ENCODE results near the gene XPA.
"Not testable (repeated sequence)": the region's sequence is repeated elsewhere in the genome, so short reads cannot be mapped to it uniquely, and the experiment has no call there.

The XPA gene

GRCh38 chr9:97703437-97704344 is 6.6 kb upstream of the XPA start:
- DNase-seq: peak; percentile 84

DNA sequence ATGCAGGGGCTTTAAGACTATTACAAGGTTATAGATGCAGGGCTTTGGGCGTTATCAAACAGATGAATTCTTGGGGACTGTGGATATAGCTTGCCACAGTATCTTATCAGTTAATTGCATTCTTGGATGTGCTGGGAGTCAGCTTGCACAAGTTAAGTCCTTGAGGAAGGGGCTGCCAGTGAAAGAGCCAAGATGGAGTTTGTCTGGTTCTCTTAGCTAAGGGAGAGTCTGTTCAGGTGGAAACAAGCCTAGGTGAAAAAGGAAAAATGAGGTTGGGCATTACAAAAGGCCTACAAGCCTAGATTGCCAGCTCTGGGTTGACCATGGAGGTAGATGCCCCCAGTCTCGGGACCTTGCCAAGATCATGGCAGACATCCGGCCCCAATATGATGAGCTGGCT is 2.7 kb upstream of the XPA start:
- not testable (repeated sequence) for DNase-seq

- not testable (repeated sequence) for DNase-seq
These were observed 2.1 kb upstream of the XPA start for GRCh38 chr9:97699281-97699680.

- no peak for DNase-seq
These were observed 1.7 kb upstream of the XPA start for GRCh38 chr9:97698865-97699264.

DNA sequence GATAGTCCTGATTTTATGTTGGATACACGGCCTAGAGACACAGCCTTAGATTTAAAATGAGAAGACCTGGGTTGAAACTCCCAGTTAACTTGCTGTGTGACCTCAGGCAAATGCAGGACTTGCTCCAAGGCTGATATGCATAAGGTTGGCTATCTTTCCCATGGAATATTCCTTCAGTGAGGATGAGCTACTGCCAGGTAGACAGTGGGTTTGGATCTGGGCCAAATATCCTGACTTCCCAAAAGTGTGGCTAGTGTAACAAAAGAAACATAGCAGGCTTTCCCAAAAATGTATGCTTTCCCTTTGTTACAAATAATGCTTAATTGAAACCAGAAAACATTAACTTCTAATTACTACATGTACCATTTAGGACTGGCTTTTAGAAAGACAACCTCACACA is 697 bp upstream of the XPA start:
- DNase-seq: no peak

- DNase-seq: no peak
These were observed 941 bp downstream of the XPA start for GRCh38 chr9:97695995-97696802.

DNA sequence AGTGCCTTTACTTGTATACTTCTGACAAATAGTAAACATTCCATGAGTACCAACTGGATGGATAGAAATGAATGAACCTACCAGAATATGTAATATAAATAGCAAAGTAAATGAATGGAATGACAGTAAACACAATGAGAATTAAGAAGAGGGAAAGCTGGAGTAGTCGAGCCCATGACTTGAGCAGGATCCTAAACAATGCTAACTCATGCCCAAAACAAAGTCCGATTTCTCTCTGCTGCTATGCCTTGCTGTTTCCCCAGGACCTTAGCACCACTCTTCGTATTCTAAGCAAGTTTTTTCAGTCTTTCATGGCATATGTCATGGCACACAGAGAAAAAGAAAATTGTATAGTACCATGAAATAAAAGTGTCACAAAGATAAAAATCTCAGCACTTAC is 1.8 kb downstream of the XPA start:
- no peak for DNase-seq

DNA sequence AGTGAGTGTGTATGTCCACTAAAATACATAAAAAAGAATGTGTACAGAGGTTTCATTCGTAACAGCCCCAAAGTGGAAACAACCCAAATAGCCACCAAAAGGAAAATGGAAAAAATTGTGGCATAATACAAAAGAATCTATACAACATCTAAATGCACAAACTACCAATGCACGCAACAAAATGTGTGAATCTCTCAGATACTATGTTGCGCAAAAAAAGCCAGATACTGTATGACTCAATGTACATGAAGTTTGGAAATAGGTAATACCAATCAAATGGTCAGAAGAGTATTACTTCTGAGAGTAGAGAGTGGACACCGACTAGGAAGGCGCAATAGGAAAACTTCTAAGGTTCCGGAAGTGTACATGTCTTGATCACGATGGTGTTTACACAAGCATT is 2.4 kb downstream of the XPA start:
- DNase-seq: no peak

DNA sequence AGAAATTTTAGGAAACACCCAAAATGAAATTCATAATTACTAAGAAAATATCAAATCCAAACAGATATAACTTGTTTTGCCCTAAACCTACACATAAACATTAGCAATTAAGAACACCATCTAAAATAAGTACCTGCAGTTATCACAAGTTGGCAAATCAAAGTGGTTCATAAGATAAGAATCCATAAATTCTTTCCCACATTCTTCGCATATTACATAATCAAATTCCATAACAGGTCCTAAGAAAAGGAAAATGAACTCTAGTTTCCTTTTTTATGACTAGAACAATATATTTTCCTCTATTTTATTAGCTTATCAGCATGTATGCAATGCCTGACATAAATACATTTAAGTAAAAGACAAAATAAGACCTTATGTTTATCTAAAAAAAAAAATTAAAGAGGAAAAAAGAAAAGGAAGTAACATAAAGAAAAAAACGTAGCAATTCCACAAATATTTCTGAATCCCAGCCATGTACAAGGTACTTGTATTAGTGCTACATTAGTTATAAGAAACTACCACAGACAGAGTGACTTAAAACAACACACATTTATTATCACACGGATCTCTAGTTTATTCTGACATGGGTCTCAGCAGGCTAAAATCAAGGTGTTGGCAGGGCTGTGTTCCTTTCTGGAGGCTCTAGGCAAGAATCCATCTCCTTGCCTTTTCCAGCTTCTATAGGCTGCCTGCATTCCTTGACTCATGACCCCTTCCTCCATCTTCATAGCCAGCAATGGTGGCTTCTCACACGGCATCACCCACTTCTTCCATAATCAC is 7.5 kb downstream of the XPA start:
- DNase-seq: no peak

DNA sequence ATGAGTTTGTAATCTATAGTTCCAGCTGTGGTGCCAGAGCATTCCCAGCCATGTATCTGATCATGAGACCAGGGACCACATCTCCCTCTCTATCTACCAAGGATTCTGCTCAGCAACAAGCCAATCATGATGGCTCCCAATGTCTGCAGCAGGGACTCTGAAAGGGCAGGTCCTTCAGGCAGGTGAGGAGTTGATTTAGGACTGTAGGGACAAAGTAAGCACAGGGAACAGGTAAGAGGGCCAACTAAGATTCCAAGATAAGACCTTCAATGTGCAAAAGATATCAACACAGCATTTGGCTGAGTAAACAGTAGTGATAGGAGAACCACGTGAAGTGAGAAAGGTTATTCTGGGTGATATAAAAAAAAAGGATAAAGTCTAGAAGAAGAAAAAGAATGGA is 8.5 kb downstream of the XPA start:
- no peak for DNase-seq

DNA sequence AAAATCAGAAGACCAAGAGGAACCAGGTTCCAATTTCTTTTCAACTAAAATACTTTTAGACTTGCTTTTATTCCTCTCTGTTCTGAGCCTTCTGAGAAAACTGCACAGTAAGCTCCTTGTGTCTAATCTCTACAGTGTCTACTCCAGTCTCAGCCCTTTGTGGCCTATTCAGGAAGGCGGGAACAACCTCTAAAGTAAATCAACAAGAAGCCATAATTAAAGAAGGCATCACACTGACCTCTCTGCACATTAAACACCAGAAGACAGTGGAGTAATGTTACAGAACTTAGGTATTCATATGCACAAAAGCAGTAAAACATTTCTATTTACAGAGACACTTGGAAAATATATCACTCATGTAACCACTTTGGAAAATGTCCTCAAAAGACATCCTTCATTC is 14.9 kb downstream of the XPA start:
- DNase-seq: no peak

GRCh38 chr9:97675655-97676054 is 21.5 kb downstream of the XPA start:
- no peak for DNase-seq

DNA sequence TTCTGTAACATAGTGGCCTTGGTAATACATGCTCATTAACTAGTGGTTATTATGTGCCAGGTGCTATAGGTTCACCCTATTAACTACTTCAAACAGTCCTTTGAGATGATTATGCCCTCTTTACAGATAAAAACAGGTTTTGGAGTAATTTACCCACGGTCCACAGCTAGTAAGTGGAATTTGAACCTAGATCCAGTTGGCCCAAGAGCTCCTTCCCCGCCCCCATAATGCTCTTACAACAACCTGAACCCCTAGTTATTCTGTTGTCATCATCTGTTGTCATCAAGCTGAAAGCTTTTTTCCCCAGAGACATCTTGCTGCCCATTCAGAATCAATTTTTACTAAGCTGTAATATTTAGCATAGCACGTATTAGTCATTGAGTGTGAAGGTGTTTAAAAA is 23.2 kb downstream of the XPA start:
- no peak for DNase-seq

DNA sequence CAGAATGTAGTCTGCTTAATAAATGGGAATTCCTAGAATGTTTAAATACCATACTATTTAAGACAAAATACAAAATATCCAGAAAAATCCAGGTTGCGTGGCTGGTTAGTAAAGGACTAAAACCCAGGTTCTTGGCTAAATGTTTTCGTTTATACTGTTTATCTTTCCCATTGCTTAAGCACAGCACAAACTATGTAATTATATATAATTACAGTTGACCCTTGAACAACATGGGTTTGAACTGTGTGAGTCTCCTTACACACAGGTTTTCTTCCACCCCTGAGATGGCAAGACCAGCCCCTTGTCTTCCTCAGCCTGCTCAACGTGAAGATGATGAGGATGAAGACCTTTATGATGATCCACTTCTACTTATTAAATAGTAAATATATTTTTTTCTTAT is 24.7 kb downstream of the XPA start:
- DNase-seq: no peak

DNA sequence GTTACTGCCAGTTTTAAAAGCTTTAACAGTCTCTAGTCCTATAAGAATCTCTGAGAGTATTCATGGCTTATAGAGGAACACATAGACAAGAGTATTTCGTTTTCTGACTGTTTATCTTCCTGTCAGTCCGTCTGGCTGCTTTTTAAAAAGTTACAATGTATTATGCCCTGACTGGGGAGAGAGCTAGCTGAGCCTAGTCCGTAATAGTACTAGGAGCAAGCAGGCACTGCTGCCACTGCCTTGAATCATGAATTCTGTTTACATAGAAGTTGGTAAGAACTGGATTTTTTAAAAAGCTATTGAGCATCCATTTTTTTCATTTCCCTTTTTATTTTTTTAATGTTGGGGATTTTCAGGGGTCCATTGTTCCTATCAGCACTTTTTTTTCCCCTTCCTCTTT is 26.6 kb downstream of the XPA start:
- DNase-seq: no peak

DNA sequence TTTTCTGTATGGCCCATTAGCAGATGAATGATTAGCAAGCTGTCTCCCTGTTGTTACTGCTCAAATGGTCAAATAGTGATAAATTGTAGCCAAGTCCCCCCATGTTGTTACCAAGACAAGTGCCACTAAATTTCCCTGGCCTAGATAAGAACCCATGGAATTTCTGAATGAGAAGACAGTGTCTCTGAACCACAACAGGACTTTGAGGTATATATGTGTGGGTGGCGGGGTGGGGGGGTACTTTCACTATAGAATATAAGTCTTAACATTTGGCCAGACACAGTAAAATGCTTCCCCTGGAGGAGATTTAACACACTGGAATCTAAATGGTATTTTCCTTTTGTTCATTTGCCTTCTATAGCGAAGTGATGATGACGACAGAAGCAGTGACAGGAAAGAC is 28.7 kb downstream of the XPA start:
- DNase-seq: no peak

DNA sequence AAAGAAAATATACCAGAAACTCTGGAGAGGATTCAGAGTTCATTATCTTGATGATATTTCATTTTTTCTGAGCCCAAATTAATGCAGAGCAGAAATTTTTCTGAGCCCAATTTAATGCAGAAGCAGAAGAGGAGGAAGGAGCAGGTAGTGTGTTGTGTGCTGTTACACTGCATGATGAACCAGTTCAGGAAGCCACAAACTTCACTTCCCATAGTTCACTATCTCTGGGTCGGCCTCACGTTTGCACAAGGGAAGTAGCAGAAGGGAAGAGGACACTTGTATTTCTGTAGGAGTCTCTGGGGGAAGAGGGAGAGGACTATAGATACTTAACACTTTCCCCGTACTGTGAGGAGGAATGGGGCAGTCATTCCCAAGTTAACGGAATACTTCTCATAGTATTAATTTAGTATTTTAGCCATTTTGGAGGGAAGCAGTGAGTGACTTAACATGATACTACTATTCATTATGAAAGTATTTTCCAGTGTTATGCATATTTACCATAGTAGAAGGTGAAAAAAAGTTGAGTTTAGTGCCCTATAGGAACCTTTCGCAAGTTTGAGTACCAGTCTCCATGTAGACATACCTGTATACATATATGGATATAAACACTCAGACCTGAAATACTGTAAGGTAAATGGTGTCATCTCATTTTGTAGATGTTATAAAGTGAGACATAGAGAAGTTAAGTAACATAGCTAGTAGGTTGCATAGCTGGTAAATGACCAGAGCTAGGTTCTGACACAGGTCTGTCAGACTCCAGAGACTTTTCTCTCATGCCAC is 30.0 kb downstream of the XPA start:
- no peak for DNase-seq

GRCh38 chr9:97665742-97666141 is 31.4 kb downstream of the XPA start:
- no peak for DNase-seq

DNA sequence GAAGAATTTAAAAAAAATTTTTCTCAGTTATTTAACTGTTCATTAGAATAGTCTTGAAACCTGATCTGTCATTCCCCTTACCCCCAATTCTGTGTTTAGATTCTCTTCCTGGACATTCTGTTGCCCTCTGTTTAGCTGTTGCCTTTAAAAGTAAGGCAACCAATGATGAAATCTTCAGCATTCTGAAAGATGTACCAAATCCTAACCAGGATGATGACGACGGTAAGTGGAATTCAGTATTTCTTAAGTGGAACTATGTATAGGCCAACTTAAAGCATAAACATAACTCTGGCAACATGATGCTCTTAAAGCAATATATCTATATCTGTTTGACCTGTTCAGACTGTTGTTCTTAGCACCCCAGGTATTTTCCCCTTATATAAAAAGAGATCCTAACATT is 36.3 kb downstream of the XPA start:
- DNase-seq: no peak

GRCh38 chr9:97660340-97660739 is 36.8 kb downstream of the XPA start:
- no peak for DNase-seq

DNA sequence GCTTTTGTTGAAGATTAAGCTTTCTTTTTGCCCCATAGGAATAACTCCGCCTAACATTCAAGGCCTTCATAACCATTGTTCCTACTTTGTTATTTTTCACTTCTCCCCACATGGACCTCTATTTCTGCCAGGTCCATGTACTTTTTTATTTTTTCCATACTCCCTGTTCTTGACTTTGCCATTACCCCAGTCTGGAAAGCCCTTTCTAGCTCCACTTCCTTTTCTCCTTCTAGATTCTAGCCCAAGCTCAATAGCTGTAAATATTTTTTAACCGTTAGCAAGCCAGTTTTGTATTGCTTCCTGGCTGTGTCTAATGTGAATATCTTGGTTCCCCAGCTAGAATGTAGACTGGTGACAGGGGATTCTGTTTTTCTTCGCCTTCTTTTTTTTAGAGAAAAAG is 37.4 kb downstream of the XPA start:
- no peak for DNase-seq

DNA sequence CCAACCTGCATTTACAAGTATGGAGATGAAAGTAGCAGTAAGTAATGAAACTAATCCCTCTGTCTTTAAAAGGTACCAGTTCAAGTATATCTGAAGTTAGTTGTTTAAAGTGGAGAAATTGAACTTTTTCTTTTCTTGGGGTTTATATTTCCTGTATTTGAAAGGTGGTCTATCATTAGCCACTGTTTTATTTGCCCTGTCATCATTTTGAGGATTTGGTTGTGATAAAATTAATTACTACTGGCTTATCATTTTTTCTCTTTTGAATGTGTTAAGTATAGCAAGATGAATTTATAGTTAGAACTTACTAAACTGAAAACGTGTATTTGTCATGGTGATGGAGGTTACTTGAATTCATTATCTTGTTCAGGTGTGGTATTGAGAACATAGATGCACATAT is 38.4 kb downstream of the XPA start:
- no peak for DNase-seq

GRCh38 chr9:97651646-97652045 is 45.5 kb downstream of the XPA start:
- DNase-seq: no peak
